ENCODE results near the gene PPP1R12B.
"Not testable (repeated sequence)": the region's sequence is repeated elsewhere in the genome, so short reads cannot be mapped to it uniquely, and the experiment has no call there.

PPP1R12B gene

GRCh38 chr1:202456372-202457169 lies 108.1 kb downstream of the PPP1R12B start:
- DNase-seq = not testable (repeated sequence)

GRCh38 chr1:202458651-202459050 lies 110.2 kb downstream of the PPP1R12B start:
- DNase-seq = not testable (repeated sequence)

- DNase-seq = not testable (repeated sequence)
These were observed 111.1 kb downstream of the PPP1R12B start for GRCh38 chr1:202459470-202460142.

GRCh38 chr1:202460143-202460495 lies 111.6 kb downstream of the PPP1R12B start:
- DNase-seq = not testable (repeated sequence)

- DNase-seq = no peak
These were observed 114.0 kb downstream of the PPP1R12B start for GRCh38 chr1:202462342-202463076.

GRCh38 chr1:202464153-202464742 lies 115.7 kb downstream of the PPP1R12B start:
- peak in 1 of 5 donors; percentile 20 for DNase-seq

GRCh38 chr1:202465644-202466270 lies 117.3 kb downstream of the PPP1R12B start:
- DNase-seq = not testable (repeated sequence)

GRCh38 chr1:202466339-202466738 lies 117.8 kb downstream of the PPP1R12B start:
- DNase-seq = not testable (repeated sequence)

- not testable (repeated sequence) for DNase-seq
These were observed 118.9 kb downstream of the PPP1R12B start for GRCh38 chr1:202467381-202467780.

- not testable (repeated sequence) for DNase-seq
These were observed 120.2 kb downstream of the PPP1R12B start for GRCh38 chr1:202468695-202469094.

GRCh38 chr1:202469123-202469522 lies 120.6 kb downstream of the PPP1R12B start:
- DNase-seq = not testable (repeated sequence)

- DNase-seq = no peak
These were observed 122.7 kb downstream of the PPP1R12B start for GRCh38 chr1:202471246-202471645.

GRCh38 chr1:202472347-202473124 lies 124.0 kb downstream of the PPP1R12B start:
- not testable (repeated sequence) for DNase-seq

GRCh38 chr1:202473266-202474045 lies 125.0 kb downstream of the PPP1R12B start:
- DNase-seq = not testable (repeated sequence)

GRCh38 chr1:202479661-202480060 lies 131.2 kb downstream of the PPP1R12B start:
- DNase-seq = peak in 1 of 5 donors; percentile 19

- not testable (repeated sequence) for DNase-seq
These were observed 132.1 kb downstream of the PPP1R12B start for GRCh38 chr1:202480640-202481039.

GRCh38 chr1:202483362-202483761 lies 134.9 kb downstream of the PPP1R12B start:
- not testable (repeated sequence) for DNase-seq

GRCh38 chr1:202484032-202484431 lies 135.5 kb downstream of the PPP1R12B start:
- peak in 1 of 5 donors; percentile 27 for DNase-seq

- not testable (repeated sequence) for DNase-seq
These were observed 136.3 kb downstream of the PPP1R12B start for GRCh38 chr1:202484820-202485219.

GRCh38 chr1:202488178-202488649 lies 139.7 kb downstream of the PPP1R12B start:
- peak in 1 of 5 donors; percentile 57 for DNase-seq

All from T-helper 1 cell (primary cell).